ENCODE results near the gene SH2D3A.
"Not testable (repeated sequence)": the region's sequence is repeated elsewhere in the genome, so short reads cannot be mapped to it uniquely, and the experiment has no call there.

SH2D3A gene

DNA sequence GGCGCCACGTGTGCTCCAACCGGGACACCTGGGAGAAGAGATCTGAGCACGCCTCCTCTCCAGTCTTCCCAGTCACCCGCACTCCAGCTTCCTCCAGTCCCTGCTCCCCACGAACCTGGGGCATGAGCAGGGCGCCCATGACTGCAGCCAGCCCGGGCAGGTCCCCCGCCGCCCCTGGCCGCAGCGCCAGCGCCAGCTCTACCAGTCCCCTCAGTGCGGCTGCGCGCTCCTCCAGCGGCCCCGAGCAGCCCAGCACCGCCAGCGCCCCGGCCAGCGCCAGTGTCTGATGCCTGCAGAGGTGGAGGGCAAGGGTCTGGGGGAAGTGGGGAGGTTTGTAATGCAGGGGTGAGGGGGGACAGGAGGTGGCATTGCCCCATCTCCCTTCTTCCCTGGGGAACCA lies 13.1 kb downstream of the SH2D3A start:
- FAIRE-seq, result no peak

DNA sequence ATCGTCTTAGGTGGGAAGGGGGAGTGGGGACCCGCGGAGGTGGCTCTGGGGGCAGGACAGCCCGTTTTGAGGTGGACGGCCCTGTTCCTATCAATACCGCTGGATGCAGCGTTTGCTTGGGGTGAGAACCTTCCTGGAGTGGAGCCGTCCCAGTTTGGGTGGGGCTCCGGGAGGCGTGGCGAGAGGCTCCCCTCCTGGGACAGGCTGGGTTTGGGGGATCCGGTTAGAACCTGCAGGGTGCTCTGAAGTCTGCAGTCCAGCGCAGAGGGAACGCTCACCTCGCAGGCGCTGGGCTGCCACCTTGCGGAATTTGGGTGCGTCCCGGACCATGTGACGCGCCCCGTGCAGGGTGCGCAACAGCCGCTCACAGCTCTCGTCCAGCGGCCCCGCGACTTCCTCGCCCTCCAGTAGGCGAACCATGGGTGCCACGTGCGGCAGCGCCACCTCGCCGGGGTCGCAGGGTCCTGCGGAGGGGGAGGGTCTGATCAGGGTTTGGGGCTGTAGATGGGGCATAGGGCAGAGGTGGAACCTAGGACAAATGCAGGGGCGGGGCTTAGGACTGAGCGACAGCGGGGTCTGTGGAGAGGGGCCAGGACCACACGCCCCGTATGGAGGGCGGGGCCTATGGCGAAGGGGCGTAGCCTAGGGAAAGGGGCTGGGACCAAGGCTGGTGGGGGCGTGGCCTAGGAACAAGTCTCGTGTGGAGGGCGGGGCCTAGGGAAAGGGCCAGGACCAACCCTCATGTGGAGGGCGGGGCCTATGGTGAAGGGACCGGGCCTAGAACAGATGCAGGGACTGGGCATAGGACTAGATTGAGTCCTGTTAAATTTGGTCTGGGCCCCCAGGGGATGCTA lies 13.8 kb downstream of the SH2D3A start:
- no peak for FAIRE-seq

DNA sequence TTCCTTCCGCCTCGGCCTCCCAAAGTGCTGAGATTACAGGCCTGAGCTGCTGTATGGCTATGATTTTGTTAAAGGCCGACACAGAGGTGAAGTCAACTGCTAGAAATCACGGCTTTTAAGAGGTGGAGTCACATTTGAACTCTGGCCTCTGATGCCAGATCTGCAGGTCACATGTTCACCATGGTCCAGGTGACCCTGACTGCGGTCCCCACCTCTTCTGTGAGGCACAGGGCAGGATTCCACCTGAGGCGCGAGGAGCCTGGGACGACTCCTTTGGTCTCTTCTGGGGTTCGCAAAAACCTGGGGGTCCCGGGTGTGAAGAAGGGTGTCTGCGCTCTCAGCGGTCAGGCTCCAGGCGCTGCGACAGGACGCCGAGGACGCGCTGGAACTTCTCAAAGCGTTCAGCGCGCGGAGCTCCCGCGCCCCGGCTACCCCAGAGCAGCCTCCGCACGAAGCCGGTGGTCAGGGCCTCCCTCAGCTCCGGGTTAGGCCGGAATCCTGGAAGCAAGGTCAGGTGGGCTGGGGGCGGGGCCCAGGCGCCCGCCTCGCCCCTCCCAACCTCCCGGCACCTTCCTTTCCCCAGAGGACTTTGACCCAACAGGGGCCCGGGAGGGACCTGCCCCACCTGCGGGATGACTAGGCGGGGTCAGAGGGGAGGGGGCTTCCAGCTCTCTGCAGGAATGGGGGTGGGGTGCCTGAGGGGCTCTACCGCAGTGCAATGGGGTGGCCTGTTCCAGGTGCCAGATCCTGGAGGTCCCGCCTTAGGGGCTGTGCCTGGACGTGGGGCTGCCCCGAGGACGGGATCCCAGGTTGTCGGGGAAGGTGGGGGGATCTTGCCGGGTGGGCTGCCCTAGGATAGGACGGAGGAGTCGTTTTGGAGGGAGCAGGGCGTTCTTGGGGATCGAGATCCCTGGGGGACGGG lies 14.7 kb downstream of the SH2D3A start:
- FAIRE-seq, result no peak

DNA sequence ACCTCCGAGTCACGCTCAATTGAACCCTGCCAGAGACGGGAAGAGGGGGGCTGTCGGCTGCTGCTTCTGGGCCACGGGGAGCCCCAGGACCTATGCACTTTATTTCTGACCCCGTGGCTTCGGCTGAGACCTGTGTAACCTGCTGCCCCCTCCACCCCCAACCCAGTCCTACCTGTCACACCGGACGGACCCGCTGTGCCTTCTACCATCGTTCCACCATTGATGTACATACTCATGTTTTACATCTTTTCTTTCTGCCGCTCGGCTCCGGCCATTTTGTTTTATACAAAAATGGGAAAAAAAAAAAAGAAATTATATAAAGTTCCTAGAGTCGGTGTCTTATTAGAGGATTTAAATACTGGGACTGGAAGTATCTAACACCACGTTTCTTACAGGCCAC lies 16.0 kb downstream of the SH2D3A start:
- FAIRE-seq, result no peak

DNA sequence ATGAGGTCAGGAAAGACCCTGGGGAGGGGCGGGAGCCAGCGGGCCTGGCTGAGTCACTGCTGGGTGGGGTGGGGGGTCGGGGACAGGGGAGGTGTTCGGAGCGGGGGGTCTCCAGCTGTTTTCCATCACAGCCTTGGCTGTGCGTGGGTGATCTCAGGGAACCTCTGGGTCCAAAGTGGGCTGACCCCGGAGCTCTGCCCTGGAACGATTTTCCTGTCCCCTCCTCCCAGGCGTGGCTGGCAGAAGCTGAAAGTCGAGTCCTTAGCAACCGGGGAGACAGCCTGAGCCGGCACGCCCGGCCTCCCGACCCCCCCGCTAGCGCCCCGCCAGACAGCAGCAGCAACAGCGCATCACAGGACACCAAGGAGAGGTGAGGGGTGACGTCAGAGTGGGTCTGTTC lies 17.2 kb downstream of the SH2D3A start:
- no peak for FAIRE-seq

DNA sequence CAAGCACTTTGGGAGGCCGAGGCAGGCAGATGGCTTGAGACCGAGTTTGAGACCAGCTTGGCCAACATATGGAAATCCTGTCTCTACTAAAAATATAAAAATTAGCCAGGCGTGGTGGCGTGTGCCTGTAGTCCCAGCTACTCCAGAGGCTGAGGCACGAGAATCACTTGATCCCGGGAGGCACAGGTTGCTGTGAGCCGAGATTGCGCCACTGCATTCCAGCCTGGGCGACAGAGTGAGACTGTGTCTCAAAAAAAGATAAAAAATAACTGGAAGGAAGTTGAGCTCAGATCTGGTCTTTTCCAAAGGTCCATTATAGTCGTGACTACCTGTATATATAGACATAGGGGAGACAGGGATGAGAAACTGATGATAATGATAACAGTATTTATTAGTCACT lies 18.7 kb downstream of the SH2D3A start:
- not testable (repeated sequence) for FAIRE-seq

DNA sequence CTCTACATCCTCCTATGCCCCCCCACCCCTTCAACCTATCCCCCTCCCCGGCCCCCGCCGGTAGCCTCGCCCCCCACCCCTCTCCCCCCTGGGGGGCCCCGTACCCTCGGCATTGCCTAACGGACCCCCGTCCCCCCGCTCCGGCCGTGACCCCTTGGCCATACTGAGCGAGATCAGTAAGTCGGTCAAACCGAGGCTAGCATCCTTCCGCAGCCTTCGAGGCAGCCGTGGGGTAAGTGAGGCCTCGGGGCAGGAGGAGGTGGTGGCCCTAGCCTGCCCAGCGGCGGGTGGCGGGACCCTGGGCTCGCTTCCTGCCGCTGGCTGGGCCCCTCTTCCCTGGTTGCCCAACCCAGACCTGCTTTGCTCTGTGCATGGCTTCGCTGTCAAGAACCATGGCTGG lies 21.3 kb downstream of the SH2D3A start:
- FAIRE-seq, result no peak

DNA sequence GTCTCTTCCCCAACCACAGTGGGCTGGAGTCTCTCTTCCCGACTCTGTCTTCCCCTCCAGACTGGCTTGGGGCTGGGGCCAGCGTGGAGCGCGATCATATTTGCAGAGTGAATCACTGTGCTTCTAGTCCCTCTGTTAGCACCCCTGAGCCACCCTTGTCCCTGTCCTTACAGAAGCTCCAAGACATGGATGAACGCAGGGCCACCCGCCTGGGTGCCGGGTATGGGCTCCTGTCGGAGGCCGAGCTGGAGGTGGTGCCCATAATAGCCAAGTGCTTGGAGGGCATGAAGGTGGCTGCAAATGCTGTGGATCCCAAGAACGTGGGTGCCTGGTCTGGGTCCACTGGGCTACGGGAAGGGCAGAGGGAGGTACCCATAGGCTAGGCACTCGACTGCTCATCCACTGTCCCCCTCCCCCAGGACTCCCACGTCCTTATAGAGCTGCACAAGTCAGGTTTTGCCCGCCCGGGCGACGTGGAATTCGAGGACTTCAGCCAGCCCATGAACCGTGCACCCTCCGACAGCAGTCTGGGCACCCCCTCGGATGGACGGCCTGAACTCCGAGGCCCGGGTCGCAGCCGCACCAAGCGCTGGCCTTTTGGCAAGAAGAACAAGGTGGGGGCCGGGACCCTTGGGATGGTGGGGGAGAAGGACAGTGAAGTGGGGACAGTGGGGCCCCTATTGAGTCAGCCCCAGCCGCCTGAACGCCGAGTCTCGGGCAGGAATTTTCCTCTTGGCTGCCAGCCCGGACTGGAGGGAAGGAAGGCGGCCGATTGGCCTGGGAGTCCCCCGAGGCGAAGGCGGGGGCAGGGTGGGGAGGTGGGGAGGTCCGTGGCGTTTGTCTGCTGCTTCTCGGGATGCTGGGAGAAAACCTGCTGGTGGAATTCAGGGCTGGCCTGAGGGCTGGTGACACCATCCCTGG lies 22.6 kb downstream of the SH2D3A start:
- FAIRE-seq, result no peak

DNA sequence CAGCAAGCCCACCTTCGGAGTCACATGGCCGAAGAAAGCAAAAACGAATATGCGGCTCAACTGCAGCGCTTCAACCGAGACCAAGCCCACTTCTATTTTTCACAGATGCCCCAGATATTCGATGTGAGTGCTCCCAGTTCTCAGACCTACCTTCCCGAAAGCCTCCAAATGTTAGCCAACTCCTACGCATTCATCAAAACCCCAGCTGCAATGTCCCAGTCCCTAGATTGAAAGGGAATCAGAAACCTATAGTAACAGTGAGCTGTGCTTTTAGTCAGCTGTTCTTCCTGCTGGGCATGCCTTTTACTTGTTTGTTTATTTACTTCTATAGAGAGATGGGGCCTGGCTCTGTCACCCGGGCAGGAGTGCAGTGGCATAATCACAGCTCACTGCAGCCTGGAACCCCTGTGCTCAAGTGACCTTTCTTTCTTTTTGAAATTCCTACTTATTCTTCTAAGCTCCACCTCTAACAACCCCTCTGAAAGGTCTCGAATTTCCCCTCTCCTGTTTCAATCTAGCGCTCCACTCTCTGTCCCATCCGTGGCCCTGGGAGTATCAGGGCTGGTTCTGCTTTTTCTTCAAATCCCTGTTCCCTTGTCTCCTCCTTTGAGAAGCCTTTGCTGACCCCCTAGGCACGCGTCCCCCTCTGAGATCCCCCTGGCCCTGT lies 23.4 kb downstream of the SH2D3A start:
- FAIRE-seq, result no peak

DNA sequence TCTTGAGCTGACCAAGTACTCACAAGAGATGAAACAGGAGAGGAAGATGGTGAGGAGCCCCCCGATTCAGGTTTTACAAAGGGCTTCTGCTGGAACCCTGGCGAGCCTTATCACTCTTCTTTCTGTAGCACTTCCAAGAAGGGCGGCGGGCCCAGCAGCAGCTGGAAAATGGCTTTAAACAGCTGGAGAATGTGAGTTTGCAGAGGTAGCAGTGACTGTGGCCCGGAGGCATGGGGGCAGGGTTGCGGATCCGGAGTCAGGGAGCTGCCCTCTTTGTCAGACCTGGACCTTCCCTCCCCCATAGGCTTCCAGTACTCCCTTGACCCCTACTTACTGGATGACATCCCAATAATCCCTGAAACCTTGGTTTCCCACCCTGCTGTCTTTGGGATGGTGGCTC lies 24.2 kb downstream of the SH2D3A start:
- FAIRE-seq, result no peak

DNA sequence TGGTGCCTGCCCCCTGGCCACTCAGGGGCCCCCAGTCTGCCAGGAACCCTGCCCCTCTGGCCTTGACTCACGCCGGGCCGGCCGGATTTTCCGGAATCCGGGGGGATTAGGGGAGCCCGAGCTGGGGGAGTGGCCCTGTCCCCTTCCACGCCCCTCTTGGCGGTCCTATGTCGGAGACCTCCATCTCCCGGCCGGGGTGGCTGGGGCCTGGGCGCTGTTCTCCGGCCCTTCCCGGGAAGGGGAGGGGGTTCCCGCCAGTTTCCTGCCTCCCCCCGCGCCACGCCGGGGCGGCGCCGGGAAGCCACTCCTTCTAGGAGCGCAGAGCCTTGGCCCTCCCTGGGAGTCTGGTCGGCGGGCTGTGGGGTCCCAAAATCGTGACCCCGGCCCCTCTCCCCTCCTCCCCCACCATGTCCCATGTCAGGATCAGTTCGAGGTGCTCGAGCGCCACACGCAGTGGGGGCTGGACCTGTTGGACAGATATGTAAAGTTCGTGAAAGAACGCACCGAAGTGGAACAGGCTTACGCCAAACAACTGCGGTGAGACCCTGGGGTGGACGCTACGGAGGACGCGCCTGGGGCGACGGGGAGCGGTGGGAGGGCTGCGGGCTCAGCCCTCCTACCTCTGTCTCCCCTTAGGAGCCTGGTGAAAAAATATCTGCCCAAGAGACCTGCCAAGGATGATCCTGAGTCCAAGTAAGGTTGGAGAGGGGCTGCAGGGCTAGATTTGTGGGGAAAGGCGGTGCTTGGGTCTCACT lies 26.5 kb downstream of the SH2D3A start:
- no peak for FAIRE-seq

DNA sequence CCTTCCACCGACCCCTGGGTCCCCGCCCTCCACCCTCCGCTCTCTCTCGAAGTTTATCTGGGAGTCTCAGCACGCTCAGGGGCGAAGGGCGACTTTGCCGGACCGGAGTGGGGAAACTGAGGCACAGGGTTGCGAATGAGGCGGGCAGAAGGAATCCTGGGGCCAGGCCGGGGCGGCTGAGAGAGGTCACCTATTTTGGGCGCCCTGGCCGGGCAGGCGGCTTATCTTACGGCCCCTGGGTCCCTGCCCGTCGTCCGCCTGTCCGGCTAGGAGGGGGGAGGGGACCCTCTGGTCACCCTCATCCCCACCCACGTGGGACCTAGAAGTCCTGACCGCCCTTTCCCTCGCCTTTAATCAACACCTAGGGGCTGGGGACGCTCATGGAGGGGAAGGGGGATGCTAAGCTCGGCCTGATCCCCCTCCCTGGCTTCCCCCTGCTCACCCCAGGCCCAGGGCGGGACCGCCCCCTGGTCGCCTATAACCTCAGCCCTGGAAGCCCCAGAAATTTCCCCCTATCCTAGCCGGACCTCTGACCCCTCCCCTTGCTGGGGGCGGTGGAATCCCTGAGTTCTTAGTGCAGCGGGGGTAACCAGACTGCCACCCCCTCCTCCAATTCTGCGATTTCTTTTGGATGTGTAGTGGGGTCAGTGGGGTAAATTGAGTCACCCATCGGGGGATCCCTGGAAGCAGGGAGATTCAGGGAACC lies 27.2 kb downstream of the SH2D3A start:
- no peak for FAIRE-seq

DNA sequence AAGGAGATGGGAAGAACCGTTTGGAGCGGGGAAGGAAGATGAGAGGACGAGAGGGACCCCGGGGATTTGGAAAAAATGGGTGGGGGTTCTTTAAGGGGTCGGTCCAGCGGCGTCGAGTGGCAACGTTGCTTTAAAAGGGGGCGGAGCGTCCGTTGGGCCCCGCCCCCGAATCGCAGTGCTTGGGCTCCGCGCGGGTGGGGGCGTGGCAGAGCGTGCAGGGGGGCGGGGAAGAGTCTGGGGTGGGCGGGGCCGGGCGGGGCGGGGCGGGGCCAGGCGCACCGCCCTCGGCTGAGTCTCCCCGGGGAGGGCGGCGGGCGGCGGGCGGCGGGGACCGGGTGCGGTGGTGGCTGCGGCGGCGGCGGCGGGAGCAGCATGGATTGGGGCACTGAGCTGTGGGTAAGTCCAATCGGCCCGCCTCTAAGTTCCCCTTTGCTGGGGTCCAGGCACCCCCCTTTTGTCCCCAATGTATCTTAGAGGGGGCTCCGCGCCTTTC lies 27.8 kb downstream of the SH2D3A start, which contains the start of gene TRIP10:
Gene TRIP10 (plus strand): TSS at position 291 of the 493 bp plus-strand sequence. CDS start 82 bp downstream, at position 373.
- FAIRE-seq, result no peak

DNA sequence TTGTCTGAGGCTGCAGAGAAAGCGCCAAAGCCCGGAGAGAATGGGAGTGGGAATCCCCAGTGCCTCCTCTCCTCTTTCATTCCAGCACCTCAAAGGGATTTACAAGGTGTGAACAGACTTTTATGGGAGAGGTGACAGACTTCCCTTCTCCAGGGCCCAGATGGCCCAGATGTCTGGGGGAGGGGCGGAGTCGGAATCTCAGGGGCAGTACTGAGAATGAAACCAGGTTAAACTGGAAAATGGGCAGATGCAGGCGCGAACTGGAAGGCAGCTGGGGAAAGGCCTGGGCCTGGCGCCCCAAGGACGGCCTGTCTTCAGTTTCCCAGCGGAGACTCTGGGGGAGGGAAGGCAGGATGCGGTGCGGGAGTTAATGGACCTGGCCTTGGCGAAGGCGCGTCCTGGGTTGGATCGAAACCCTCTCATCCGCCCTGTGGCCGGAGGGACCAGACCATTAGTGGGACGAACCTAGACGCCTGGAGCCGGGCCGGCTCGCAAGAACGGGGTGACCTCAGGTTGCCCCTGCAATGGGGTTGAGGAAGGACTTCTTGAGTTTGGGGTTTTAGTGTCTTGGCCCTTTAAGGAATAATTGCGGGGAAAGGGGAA lies 28.3 kb downstream of the SH2D3A start:
- FAIRE-seq, result no peak

DNA sequence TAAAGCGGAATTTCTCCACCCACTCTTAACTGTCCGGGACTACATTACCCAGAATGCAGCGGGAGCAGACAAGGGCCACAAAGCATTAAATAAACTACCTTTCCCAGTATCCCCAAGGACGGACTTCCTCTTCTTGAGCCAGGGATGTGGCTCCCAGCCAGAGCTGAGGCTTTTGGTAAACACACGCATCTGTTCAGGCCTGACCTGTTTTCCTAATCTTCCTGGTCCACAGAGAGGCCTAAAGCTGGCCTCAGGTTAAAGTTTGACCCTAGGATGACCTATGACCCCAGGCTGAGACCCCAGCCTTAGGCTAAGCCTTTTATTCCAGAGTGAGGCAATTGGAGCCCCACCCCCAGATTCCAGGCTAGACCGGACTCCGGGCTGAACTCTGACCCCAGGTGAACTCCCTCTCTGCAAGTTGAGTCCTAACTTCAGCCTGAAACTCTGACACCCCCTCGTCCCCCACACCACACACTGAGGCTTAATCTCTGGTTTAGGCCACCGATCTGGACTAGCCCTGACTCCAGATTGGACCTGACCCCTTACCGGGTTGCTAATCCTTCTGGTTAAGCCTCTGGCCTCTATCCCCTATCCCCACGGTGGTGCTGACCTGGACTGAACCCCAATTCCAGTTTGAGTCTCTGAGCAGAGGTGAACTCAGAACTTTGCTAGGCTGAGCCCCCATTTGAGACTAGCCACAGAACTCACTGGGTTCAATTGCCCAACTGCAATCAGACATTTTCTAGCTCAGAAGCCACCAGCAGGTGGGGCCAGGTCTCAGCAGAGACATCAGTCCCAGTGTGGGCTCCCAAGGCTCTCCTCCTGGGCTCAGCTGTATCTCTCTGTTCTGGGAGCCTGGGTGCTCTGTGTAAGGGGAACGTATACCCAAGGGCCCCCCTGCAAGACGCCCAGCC lies 29.1 kb downstream of the SH2D3A start:
- FAIRE-seq, result peak; percentile 100

DNA sequence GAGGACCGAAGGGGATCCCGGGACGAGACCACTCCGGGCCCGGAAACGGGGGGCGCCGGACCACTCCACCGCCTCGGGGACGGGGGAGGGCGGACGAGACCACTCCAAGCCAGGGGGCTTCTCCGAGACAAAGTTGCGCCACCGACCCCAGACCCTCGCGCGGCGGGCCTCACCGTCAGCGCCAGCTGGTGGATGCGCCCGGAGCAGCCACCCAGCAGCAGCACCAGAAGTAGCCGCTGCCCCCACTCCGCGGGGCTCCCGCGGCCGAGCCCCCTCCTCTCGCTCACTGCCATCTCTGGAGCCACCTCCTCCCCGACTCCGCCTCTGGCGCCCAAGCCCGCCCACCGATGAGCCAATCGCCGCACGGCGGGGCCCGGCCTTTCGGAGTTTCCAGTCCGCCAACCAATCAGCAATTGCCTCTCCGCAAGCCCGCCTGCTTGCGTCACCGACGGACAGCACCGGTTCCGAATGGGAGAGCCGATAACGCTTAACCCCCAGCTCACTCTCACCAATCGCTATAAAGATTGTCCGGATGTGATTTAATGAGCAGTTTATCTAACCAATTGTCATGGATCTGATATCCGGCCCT lies 29.9 kb downstream of the SH2D3A start, which contains the start of gene GPR108:
Gene GPR108 (minus strand): TSS at position 297 of the 589 bp plus-strand sequence. CDS start 4 bp downstream, at position 293.
- no peak for FAIRE-seq

DNA sequence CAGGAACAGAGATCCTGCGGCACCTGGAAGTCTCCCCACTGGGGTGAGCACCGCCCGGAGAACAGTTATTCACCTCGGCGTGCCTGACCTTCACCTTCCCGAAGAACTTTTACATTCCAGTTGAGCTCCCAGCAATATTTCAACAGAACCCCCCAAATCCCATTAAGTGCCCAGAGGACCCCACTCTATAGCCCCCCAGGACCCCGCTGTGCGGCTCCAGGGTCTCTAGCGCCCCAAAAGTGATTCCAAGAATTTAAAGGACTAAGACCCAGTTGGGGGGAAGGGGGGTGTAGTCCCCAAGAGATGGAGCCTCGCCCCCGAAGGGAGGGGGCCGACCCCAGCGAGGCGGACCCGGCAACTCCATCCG lies 30.3 kb downstream of the SH2D3A start:
- FAIRE-seq, result no peak

DNA sequence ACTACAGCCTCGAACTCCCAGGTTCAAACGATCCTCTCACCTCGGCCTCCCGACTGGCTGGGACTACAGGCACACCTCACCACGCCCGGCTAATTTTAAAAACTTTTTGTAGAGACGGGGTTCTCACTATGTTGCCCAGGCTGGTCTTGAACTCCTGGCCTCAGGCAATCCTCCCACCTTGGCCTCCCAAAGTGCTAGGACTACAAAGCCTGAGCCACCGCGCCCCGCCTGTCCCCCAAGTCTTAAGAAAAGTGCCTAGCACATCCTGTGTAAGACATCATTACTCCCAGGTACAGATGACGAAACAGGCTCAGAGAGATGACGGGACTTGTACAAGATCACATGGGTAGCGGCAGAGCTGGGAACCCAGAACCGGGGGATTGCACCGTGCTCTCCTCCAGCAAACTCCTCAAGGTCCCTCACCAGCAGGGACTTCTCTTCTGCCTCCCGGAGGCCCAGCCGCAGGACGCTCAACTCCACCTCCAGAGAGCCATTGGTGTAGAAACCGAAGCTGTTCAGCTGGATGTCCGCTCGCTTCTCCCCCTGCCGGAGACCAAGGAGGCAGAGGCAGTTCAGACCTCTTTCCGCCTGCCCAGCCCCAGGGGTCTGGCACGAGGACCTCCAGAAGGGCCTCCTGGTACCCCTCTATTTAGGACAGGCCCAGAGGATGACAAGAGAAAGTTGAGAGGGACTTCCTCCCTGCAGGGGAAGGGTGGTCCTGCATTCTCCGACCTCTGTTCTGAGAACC lies 30.9 kb downstream of the SH2D3A start:
- FAIRE-seq, result peak; percentile 5
